A549 treated with Mapracorat at 1 μM for 4 hours (cell line): Measurements from ENCODE around the gene TIRAP. TPM values are rescaled to one million over a fixed set of nuclear protein-coding genes. Genes with fewer than 3 reads are reported as not detected.

Experiments used
- total RNA-seq: library from RNA; stranded (reverse); fragments of 200-300 nt; extraction: Qiagen RNA extraction; gene quantifications from 5 replicates; pipeline ENCODE4 v1.2.3, GENCODE V29; 2022

Gene TIRAP, protein sequence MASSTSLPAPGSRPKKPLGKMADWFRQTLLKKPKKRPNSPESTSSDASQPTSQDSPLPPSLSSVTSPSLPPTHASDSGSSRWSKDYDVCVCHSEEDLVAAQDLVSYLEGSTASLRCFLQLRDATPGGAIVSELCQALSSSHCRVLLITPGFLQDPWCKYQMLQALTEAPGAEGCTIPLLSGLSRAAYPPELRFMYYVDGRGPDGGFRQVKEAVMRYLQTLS
- total RNA-seq = 5.8 to 6.8 TPM (median 6.6 TPM) in 5 replicates

DNA sequence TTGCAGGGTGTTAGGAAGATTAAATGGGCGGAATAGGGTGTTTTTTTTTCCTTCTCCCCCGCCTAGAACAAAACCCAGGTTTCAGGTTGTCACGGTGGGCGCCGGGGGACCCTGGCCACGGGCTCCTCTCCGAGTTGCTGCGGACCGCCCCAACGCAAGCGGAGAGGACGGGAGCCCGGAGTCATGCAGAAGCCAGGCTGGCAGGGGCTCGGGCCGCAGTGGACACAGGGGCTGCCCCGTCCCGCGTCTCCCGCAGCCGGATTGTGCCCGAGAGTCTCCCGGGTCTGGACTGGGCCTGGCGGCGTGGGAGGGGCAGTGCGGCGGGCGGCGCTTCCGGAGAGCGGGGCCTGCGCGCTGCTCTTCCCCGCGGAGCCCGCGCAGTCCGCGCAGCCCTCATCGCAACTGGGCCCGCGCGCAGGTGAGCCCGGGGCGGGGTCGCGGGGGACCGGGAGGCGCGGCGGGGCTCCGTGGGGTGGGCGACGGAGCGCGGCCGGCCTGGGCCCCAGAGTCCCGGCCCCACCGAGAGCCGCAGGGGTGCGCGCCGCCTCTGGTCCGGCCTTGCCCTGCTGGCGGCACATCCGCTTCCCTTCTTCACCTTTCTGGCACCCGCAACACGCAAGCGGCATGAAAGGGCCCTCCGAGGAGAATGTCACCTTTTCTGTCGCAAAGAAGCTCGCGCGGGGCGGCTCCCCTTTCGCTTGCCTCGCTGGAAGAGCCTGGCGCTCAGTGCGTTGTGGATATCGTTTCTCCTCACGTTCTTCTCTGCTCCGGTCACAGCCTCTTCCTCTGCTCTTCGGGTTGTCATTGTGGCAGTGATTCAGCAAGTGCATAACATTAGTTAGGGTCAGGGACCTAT is at the start of gene TIRAP:
TIRAP (plus strand) TSS at position 358 of the 856 bp plus-strand sequence. CDS start 7,802 bp downstream, outside the sequence.

DNA sequence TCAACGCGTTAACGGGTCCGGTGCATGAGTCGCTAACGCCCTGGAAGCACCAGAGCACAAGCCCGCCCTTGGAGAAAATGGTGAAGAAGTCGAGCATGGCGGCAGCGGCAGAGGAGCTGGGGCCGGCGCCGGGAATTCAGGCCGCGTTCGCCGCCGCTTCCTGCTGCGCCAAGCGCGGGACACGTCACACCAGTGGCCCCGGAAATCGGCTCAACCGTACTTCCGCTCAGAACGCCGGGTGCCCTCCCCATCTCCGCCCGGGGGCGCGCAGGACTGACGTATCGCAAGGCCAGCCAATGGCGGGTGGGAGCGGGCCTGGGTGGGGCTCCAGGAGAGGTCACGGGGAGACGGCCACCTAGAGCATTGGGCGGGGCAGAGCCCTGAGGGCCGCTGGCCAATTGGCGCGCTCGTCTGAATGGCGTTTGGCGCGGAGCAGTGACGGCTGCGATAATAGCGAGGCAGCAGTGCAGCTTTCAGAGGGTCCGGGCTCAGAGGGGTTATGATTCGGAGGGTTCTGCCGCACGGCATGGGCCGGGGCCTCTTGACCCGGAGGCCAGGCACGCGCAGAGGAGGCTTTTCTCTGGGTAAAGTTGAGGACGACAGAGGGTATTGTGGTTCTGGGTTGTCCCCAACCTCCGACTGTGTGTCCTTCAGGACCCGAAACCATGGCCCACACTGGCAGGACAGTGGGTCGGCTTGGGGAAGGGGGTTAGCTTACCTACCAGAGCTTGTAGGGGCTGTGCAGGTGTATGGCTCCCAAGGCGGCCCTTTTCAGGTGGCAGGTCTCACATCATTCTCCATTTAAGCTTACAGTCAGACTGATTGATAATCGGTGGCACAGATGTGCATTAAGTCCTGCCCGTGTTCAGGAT is 13.9 kb upstream of the TIRAP start, which contains the start of the genes FOXRED1 and SRPRA:
FOXRED1 (plus strand) TSS at position 447 of the 872 bp plus-strand sequence; CDS start at position 500, 53 bp downstream.
SRPRA (minus strand) TSS at position 188 of the 872 bp plus-strand sequence; CDS start at position 97, 91 bp downstream.

DNA sequence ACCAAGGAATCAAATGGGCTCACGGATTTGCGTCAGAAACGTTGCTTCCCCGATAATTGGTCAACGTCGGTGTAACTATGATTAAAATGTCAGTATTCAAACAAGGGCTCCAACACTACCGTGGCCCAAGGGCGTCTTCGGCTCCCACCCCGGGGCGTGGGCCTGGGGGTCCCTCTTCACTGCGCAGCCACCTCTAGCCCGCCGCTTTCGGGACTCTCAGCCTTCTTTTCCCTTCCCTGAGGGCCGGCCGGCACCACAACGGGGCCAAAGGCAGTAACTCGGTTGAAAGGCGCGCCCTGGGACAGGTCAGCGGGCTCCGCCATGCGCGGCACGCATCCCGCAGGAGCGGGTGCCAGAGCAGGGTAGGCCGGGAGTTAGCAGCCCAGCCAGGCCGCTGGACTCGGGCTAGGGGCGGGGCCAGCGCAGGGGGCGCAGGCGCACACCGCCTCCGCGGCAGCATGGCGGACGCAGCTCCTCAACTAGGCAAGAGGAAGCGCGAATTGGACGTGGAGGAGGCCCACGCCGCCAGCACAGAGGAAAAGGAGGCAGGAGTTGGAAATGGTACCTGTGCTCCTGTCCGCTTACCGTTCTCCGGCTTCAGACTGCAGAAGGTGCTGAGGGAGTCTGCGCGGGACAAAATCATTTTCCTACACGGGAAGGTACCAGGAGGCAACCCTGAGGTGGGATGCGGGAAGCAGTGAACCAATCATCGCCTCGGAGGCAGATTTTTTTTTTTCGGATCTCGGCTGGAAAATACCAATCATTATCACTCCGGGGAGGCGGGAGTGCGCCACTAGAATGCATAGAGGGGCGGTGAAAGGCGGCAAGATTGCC is 20.9 kb downstream of the TIRAP start, which contains the start of gene DCPS:
DCPS (plus strand) TSS at position 438 of the 834 bp plus-strand sequence; CDS start at position 459, 21 bp downstream.

Other genes starting within 250 kb of the TIRAP start
- gene CDON, start 220.2 kb upstream of the TIRAP start, total RNA-seq = 1.4 to 2.8 TPM (median 2.1 TPM) in 5 replicates
- 16.2 to 18.5 TPM (median 16.6 TPM) in 5 replicates for gene RPUSD4, start 71.4 kb upstream of the TIRAP start, total RNA-seq
- gene FAM118B, start 71.3 kb upstream of the TIRAP start, total RNA-seq = 14.1 to 18.2 TPM (median 15.5 TPM) in 5 replicates
- 57.7 to 63.6 TPM (median 59.4 TPM) in 5 replicates for gene SRPRA, start 14.2 kb upstream of the TIRAP start, total RNA-seq
- gene FOXRED1, start 13.9 kb upstream of the TIRAP start, total RNA-seq = 20.7 to 24.0 TPM (median 23.1 TPM) in 5 replicates
- 16.9 to 20.0 TPM (median 19.5 TPM) in 5 replicates for gene DCPS, start 21.0 kb downstream of the TIRAP start, total RNA-seq
- gene ST3GAL4, start 72.6 kb downstream of the TIRAP start, total RNA-seq = 26.0 to 28.9 TPM (median 27.8 TPM) in 5 replicates